ENCODE measurements around the gene INO80.

DNA sequence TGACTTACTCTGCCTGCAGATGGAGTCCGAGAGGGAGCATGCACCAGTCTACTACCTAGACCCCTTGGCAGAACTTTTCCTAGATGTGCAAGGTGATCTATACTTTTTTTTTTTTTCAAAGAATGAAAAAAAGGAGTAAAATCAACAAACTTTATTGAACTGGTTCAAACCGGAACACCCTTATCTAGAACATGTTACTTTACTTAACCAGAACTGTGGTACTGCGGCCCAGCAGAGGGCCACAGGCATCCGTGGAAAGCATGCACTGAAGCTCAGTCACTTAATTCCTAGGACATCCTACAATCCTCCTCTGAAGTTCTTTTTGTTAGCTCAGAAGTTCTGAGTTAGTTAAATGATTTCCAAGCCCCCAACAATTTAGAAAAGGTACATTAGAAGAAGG is 141.2 kb downstream of the INO80 start:
- TF ChIP-seq POLR2AphosphoS5 (IDR thresholded peaks at IDR 0.05; ENCODE audit: low read depth, low read length) (no peak), REST (IDR thresholded peaks at IDR 0.05; ENCODE audit: insufficient read depth in 1 of 2, low read depth in 2 of 2, low read length in 2 of 2) (no peak), SIN3A (IDR thresholded peaks at IDR 0.05; ENCODE audit: borderline replicate concordance, insufficient read depth, low read length) (no peak)

Measured in PFSK-1 (cell line).